NOMO-1 (cell line): ENCODE measurements around the gene LMF1.
"Not testable (repeated sequence)": the region's sequence is repeated elsewhere in the genome, so short reads cannot be mapped to it uniquely, and the experiment has no call there.

Experiments used
- DNase-seq, 2 experiments: peaks; one replicate each; lab custom pipeline; 2025; ENCODE audit not compliant: unreplicated experiment in 2 of 2; lab: John Stamatoyannopoulos, UW

The LMF1 gene

DNA sequence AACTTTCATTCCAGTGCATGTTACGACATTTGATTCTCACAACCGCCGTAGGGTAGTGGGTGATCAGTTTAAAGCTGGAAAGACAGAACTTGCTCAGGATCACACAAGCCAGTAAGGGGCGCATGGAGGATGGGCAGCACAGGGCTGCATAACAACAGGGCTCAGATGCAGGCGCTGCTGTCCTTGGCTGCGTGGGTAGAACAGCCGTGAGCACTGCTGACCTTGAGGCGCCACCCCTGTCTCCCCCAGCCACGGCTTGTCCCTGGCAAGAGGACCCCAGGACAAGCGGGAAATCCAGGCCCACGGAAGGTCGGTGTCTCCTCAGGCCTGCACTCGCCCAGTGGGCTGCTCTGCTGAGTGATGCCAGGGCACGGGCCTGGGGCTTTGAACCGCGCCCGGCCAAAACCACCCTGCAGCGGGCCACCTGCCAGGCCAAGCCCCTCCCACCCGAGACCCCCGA, 84.7 kb downstream of the LMF1 start:
- DNase-seq, result no peak

DNA sequence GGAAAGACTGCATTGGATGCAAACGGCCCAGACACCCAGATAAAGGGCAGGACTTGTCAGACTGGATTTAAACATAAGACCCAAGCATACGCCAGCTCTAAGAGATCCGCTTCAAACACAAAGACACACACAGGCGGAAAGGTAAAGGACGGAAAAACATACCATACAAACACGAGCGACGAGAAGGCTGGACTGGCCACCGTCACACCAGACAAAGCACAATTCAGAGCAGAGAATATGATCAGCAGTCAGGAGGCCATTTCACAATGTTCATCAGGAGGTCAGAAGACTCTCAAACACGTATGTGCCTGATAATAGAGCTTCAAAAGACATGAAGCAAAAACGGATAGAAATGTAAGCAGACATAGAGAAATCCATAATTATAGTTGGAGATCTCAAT, 85.4 kb downstream of the LMF1 start:
- DNase-seq, result no peak

DNA sequence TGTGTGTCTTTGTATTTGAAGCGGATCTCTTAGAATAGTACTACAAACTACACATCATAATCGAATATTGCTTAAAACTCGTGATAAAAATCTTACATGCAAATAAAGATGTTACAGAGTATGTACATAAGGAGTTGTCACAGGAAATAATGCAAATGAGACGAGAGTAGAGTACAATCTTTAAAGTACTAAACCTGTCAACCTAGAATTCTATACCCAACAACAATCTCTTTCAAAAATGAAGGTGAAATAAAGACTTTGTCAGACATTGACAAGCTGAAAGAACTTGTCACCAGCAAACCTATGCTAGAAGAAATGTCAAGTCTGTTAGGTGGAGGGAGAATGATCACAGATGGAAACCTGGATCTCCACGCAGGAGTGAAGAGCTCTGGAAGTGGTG, 86.6 kb downstream of the LMF1 start:
- DNase-seq, result no peak

DNA sequence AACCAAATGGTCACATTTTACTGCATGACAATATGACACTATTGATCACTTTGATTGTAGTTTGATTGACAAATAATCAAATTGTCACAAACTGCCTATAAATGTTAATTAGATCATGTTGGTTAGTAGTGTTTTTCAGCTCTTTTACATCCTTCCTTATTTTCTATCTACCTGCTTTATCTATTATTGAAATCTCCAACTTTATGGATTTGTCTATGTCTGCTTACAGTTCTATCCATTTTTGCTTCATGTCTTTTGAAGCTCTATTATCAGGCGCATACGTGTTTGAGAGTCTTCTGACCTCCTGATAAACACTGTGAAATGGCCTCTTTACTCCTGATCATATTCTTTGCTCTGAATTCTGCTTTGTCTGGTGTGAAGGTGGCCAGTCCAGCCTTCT, 87.0 kb downstream of the LMF1 start:
- DNase-seq, result no peak

DNA sequence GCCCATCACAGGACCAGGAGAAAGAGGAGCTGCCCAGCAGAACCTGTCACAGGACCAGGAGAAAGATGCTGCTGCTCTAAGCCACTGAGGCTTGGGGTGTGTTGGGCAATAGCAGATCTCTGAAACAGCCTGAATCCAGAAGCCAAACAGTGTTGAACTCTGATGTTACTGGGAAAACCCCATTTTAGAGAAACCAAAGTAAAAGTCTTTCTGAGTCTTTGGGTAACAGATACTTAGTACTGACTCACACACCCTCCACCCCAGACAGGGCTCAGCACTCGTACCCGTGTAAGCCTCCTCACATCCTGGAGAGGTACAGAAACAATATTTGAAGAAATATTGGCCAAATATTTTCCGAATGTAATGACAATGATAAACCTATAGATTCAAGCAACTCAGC, 87.4 kb downstream of the LMF1 start:
- DNase-seq, result no peak

DNA sequence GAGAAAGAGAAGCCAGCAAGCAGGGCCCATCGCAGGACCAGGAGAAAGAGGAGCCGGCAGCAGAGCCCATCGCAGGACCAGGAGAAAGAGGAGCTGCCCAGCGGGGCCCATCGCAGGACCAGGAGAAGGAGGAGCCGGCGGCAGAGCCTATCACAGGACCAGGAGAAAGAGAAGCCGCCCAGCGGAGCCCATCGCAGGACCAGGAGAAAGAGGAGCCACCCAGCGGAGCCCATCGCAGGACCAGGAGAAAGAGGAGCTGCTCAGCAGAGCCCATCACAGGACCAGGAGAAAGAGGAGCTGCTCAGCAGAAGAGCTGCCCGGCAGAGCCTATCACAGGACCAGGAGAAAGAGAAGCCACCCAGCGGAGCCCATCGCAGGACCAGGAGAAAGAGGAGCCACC, 88.1 kb downstream of the LMF1 start:
- DNase-seq, result not testable (repeated sequence)

DNA sequence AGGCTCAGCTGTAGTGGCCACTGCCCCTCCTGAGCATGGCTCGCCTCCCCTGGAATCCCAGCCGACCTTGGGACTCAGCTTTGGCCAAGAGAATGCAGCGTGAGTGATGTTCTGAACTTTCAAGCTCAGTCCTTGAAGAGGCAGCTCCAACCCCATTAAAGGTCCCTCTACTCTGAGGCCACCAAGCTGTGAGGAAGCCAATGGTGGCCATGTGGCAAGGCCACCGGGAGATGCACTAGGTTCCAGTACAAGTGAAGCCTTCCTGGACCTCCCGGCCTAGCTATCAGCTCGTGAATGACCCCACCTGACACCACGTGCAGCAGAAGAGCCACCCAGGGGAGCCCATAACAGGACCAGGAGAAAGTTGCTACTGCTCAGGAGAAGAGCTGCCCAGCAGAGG, 88.5 kb downstream of the LMF1 start:
- DNase-seq, result no peak

DNA sequence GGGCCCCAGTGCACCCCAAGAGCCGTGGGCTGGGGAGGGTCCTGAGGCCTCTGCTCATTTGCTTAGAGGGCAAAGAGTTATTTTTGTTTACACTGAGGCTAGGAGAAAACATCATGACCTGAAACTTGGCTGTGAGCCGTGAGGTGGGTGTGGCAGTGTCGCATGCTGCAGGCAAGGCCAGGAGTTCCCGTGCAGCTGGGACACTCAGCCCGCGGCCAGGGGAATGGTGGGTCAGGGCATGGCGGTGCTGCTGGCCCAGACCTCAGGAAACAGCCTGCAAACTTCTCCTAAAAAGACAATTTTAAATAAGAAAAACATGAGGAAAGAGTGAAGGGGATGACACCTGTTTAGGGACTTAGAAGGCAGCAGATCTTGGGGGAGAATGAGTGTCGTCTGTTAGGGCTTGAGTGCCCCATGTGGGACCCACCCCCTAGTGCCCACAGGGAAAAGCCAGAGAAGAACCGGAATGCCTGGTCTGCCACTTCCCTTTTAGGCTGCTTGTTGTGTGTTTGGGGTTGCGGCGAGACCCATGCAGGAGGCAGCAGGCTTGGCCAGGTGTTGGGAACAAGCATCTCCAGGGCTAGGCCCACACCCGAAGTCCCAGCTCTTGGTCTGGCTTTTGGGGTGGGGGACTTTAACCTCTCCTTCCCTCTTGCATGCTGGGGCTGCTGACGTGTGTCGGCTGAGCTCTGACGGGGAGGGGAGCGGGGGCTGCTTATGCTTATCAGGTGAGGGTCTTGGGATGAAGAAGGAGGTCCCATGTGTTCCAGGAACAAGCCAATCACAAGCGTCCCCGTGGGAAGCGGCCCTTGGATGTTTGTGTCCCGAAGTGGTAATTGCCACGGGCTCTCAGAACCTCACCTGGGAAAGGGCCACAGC, 89.3 kb downstream of the LMF1 start:
- DNase-seq, result no peak

DNA sequence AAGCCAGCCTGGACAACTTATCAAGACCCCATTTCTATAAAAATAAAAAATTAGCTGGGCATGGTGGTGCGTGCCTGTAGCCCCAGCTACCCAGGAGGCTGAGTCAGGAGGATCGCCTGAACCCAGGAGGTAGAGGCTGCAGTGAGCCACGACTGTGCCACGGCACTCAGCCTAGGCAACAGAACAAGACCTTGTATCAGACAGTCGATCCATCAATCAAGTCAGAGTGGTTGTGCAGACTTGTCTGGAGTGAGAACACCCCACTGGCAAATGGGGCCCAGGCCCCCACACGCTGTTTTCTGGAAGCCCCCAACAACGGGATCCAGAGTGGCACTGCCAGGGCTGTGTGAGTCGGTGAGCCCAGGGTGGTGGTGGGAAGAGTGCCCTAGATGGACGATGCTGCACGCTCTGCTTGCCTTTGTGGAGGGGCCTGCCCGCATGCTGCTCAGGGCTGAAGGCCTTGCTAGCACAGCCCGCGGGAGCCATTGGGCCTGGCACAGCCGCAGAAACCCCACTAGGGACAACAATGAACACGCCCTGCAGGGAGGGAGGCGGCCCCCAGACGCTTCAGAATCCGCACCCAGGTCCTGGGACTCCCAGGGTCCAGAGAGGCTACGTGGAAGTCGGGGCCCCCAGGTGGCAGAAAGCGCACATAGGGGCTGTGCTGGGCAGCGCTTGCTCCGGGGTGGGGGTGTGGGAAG, 90.2 kb downstream of the LMF1 start:
- no peak for DNase-seq

DNA sequence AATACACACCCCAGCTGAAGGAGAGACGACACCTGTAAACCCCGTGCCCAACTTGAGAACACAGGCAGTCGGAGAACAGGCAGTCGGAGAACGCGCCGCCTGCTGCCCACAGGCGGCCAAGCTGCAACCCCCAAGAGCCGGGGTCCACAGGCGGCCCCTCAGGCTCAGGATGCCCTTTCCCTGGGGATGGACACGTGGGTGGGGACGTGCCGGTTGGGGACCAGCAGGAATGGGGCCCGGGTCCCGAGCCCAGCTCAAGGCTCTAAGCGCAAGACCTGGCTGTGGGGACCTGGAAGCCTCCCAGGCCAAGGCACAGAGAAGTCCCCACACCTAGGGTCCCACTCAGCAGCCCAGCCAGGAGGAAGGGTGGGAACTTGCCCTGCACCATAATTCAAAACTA, 90.8 kb downstream of the LMF1 start:
- no peak for DNase-seq

DNA sequence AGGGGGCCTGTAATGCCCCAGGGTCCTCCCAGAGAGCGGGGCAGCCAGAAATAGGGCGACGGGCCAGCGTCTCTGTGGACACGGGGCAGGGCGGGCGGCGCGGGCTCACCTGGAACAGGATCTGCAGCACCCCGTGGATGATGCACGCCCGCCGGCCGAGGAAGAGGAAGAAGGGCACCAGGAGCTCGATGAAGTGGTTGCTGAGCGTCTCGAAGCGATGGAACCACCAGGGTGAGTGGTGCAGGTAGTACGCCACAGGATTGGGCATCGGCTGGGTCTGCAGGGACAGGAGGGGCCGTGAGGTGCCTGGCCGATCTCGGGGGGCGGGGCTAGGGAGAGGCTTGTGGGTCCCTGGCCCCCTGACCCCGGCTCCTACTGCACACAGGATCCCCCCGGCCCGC, 91.3 kb downstream of the LMF1 start:
- no peak for DNase-seq

DNA sequence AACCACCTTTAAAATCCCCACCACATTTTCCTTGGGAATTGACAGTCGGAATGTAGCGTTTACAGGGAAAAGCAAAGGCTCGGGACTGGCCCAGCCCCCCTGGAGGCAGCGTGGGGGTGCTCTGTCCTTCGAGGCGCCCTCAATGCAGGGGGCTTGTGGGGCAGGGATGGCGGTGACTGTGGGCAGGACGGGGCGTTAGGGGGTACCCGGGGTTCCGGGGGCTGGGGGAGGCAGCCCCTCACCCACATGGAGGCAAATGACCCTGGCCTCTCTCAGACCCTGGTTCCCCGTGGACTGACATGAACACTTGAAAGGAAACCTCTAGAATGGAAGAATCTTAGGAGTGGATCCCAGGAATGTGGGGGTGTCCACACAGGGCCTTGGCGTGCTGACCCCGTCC, 91.9 kb downstream of the LMF1 start:
- DNase-seq, result no peak

DNA sequence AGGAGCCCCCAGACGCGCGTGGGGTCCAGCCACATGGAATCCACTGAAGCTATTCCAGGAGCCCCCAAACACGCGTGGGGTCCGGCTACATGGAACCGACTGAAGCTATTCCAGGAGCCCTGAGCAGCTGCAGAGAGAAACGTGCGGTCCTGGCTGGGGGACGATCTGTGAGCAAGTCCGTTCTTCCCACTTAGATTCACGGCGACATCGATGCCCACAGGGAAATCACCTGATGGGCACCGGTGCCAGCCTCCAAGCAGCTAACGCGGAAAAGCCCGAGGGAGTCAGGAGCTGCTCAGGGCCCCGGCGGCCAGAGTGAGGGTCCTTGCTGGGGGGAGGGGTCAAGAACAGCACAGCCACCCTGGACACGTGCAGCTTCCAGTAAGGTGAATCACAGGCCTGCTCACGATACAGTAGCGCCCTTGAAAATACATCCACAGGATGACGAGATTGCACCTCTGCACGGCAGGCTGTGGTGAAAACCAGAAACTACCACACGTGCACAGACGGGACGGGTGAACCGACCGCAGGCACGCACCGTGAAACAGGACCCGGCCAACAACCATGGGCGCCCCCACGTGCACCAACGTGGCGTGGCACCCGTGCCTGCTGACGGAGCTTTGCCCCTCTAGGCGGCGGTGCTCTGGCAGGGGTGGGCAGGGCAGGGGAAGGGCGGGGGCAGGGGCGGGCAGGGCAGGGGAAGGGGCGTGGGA, 92.6 kb downstream of the LMF1 start:
- no peak for DNase-seq

DNA sequence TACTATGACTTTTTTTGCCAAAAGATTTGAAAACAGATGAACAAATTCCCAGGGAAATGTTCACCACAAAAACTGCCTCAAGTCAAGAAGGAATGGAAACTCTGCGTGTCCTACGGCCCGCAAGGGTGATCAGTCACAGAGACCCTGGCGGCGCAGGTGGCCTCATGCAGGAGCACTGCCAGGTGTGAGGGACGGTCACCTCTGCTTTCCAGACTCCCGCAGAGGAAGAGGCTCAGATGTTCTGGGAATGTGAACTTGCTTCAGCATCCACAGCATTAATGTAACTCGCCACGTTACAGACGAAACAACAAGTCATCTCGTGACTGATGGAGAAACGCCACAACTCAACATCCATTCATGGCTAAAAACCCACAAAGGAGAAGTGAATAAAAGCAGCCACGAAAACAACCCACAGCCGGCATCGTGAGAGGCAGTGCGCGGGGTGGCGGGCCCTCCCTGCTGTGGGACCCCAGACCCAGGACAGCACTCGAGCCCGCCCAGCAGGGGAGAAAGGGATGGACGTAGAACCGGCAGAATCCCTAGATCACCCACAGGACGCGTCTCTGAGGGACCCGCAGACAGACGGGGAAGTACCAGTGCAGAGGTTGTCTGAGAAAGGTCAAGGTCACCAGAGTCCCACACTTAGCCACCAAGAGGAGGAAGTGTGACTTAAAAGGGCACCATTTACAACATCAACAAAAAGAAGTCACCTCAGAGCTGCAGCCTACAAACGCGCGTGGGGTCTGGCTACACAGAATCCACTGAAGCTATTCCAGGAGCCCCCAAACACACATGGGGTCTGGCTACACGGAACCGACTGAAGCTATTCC, 93.3 kb downstream of the LMF1 start:
- peak; percentile 43 to 83 for DNase-seq

DNA sequence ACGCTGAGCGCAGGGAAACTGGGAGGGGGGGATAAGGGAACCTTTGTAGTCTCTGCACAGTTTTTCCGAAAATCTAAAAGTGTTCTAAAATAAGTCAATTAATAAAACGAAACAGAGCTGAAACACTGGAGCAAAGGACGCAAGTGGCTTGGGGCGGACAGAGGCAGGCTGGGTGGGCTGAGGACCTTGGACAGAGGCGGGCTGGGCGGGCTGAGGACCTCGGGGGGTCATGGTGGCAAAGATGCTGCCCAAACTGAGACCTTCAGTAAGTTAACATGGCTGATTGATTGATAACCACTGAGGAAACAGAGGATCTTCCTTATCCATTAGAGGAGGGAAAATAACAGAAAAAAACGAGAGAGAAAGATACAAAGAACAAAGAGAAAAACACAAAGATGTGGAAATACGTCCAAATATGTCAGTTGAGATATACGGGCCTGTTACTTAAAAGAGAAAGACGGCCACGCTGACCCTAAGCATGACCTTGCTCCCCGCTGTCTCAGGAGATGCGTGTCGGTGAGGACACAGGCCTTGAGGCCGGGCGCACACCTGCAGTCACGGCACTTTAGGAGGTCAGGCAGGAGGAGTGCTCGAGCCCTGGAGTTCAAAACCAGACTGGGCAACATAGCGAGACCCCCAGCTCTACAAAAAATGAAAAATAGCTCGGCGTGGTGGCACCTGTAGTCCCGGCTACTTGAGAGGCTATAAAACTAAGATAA, 94.1 kb downstream of the LMF1 start:
- DNase-seq, result no peak

DNA sequence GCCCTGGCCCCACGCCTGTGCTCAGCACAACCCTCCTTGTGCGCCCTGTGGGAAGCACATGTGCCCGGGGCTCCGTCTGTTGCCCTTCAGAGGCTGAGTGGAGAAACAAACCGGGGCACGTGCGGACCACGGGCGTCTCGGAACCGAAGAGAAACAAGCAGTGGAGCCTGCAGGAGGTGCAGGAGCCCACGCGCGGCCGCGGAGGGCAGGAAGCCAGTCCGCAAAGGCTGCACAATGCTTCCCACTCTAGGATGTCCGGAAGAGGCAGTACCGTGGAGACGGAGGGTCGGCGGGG, 94.8 kb downstream of the LMF1 start:
- no peak for DNase-seq

DNA sequence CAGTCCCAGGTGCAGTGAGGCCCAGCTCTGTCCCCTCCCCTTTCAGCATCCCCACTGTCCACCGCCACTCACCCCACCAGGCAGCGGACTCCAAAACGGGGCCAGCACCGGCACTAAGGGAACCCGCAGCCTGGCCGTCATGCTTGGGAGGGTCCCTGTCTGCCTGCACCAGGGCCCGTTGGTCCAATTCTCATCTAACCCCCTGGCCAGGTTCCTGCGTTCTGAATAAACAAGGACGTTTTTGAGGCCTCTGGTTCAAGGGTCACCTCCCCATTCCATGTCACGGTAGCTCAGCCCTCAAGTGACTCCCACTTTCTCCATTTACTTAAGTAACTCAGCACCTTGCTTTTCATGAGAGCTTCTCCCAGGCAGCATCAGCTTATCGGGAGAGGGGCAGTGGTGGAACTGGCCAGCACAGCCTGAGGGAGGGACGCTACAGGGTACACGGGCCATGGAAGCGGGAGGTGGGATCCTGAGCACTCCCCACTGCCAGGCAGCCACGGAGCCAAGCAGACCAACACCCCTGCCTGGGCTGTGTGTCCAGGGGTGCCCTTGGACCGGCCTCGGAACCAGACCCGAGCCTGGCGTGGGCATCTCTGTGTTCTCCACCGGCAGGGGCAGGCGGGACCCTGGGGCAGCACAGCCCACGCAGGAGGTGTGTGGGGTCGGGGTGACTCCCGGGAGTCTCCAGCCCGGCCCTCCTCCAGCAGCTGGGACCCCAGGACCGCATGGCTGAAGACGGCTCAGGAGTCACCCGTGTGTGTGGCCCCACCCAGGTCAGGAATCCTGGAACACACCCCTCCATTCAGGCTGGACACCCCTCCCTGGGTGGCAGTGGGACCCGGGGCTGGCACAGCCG, 95.4 kb downstream of the LMF1 start:
- no peak for DNase-seq

DNA sequence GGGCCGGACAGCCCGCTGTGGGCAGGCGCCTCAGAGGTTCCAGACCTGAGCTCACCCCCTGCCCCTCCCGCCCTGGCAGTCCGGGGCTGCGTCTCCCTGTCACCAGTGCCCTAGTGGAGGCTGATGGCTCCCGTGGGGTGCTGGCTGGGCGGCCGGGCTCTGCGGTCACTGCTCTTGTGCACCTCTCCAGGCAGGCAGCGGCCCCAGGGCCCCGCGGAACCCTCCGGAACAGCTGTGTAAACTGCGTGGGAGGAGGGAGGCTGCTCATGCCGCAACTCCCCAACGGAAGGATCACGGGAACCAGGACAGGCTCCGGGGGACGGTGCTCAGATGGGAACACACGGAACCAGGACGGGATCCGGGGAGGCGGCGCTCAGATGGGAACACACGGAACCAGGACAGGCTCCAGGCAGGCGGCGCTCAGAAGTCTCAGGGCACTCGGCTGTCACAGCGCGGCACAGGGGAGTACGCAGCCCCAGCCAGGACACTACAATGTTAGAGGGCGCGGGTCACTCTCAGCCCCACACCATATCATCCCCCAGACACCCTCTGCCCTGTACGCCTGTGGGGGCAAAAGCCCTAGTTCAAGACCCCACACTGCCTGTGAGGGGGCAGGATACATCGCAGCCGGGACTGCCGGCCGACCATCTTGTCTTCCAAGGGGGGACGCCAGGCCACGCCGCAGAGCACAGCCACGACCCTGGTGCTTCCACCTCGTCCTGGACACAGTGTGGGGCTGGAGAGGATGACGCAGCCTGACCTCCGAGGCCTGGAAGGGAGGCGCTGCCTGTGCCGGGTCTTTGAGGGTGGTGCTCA, 96.2 kb downstream of the LMF1 start:
- DNase-seq, result no peak

DNA sequence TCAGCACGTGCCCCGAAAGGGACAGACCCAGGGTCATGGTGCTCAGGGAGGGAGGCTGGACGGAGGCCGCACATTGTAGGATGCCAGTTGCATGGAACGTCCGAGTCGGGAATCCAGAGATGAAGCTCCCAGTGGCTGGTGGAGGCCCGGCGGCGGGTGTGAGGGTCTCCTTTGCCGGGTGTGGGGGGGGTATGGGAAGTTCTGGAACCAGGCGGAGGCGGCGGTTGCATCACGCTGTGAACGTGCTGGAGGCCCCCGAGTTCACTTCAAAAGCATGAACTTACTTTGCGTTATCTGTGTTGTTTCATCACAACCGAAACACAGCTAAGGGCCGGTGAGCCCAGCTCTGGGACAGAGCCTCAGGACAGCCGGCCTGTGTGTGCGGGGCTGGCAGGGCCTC, 96.9 kb downstream of the LMF1 start:
- no peak for DNase-seq
